SU-DHL-6 (cell line): ENCODE results near the gene TCEAL9.
"Not testable (repeated sequence)": the region's sequence is repeated elsewhere in the genome, so short reads cannot be mapped to it uniquely, and the experiment has no call there.

Experiments used
- CTCF ChIP-seq: fragments of 200-600 bp; sonication (generic); IDR thresholded peaks from one replicate; pipeline ENCODE4 v1.5.1; 2017; ENCODE audit warnings: antibody characterized with exemption, mild to moderate bottlenecking, low read length, moderate library complexity; ENCODE audit not compliant: insufficient read depth, poor library complexity, severe bottlenecking
- EZH2phosphoT487 ChIP-seq: fragments of 200-600 bp; sonication (generic), shearing (Covaris generic); conservative IDR thresholded peaks from 2 replicates; pipeline ENCODE4 v1.6.1; 2018; ENCODE audit warnings: mild to moderate bottlenecking, antibody characterized with exemption, low read length, moderate library complexity, mixed read lengths

DNA sequence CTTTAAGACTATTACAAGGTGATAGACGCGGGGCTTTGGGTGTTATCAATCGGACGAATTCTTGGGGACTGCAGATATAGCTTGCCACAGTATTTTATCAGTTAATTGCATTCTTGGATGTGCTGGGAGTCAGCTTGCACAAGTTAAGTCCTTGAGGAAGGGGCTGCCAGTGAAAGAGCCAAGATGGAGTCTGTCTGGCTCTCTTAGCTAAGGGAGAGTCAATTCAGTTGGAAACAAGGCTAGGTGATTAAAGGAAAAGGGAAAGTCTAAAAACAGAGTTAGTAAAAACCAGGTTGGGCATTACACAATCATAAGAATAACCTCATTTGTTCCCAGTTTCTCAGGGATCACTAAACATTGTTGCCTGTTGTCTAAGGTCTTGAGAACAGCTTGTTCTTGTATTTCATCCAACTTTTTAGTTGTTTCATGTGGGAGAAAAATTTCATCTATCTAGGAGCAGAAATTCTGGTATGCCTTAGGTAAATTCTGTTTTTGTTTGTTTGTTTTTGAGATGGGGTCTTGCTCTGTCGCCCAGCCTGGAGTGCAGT is 29.1 kb downstream of the TCEAL9 start:
- TF ChIP-seq EZH2phosphoT487, CTCF: not testable (repeated sequence)
